GM12892 (cell line): Measurements from ENCODE around the gene ABCB1.

ENCODE experiments used
- POLR2A ChIP-seq: IDR thresholded peaks from 2 replicates; pipeline ENCODE4 v1.6.1; 2011; ENCODE audit warnings: low read depth, low read length, control low read depth
- POLR2AphosphoS5 ChIP-seq: IDR thresholded peaks from 2 replicates; pipeline ENCODE4 v1.6.1; 2011; ENCODE audit warnings: low read depth, low read length, control low read depth
- TAF1 ChIP-seq: IDR thresholded peaks from 2 replicates; pipeline ENCODE4 v1.6.1; 2011; ENCODE audit warnings: low read depth, mild to moderate bottlenecking, control low read depth, low read length, borderline replicate concordance

DNA sequence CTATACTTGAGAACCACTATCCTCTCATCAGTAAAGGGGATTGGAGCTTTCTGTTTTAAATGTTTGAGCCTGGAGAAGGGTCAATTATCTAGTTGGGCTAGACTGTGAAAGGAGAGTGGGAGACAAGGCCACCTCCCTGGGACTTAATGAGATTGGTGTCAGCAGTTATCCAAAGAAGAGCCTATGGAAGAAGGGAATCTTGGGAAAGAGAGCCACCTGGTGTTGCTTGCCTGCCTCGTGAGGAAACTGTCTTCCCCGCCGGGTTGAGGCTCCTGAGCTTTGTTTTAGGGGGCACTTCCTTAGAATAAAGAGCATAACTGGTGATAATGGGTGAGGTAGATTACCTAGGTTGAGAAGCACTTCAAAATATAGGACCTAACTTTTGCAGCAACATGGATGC, 93.2 kb downstream of the ABCB1 start:
- TF ChIP-seq TAF1, result no peak
- TF ChIP-seq POLR2AphosphoS5, result no peak
- no peak for TF ChIP-seq POLR2A
